MCF 10A (cell line): Measurements from ENCODE around the gene TIFAB. TPM values are rescaled to one million over a fixed set of nuclear protein-coding genes. Genes with fewer than 3 reads are reported as not detected.

Experiments
- BruUV-seq: library from RNA; stranded (reverse); fragments of 400-500 nt; replicated peaks from 2 replicates; lab custom pipeline; 2021; lab: Mats Ljungman, UMichigan
- CTCF ChIA-PET: fragments of 300-600 bp; sonication (Branson Sonifier 250); formaldehyde crosslinking; extraction: SDS; loops from one replicate; lab custom pipeline; 2021; ENCODE audit warnings: antibody characterized with exemption, inconsistent platforms; lab: Yijun Ruan, JAX
- POLR2A ChIA-PET: fragments of 300-600, 350-650 bp; sonication (Branson Sonifier 250); formaldehyde crosslinking; extraction: SDS; loops from one replicate; lab custom pipeline; 2020; ENCODE audit warnings: antibody characterized with exemption, inconsistent platforms; lab: Yijun Ruan, JAX
- DNase-seq: peaks from one replicate; pipeline ENCODE4 v3.0.0-alpha.2; 2018; ENCODE audit not compliant: unreplicated experiment
- H3K27ac Mint-ChIP-seq: one replicate; pipeline ENCODE4 v1.8.0; 2022; ENCODE audit warnings: mild to moderate bottlenecking, low read depth, mixed read lengths; ENCODE audit not compliant: unreplicated experiment
- H3K27me3 Mint-ChIP-seq: one replicate; pipeline ENCODE4 v1.8.0; 2022; ENCODE audit warnings: mixed read lengths; ENCODE audit not compliant: insufficient read depth, unreplicated experiment
- H3K36me3 Mint-ChIP-seq: one replicate; pipeline ENCODE4 v1.8.0; 2022; ENCODE audit warnings: mild to moderate bottlenecking, moderate library complexity, mixed read lengths; ENCODE audit not compliant: insufficient read depth, unreplicated experiment
- H3K4me1 Mint-ChIP-seq: one replicate; pipeline ENCODE4 v1.8.0; 2022; ENCODE audit warnings: mixed read lengths; ENCODE audit not compliant: insufficient read depth, unreplicated experiment
- H3K4me3 Mint-ChIP-seq: one replicate; pipeline ENCODE4 v1.8.0; 2022; ENCODE audit warnings: mild to moderate bottlenecking, moderate library complexity, mixed read lengths; ENCODE audit not compliant: unreplicated experiment
- H3K9me3 Mint-ChIP-seq: one replicate; pipeline ENCODE4 v1.8.0; 2022; ENCODE audit warnings: mixed read lengths; ENCODE audit not compliant: unreplicated experiment
- intact Hi-C: fragments of 100-400 bp; cut with micrococcal nuclease; formaldehyde crosslinking; loops from 2 replicates; pipeline ENCODE4 v1.14.1; 2022
- total RNA-seq: library from RNA; stranded (reverse); gene quantifications from 2 replicates; pipeline ENCODE4 v1.2.3, GENCODE V29; 2022
- TF ChIP-seq, protein P1 (sequence below): fragments of 200-600 bp; IDR thresholded peaks from one replicate; pipeline ENCODE4 v1.8.0; 2022; ENCODE audit warnings: antibody characterized with exemption, mild to moderate bottlenecking; ENCODE audit not compliant: unreplicated experiment

The TIFAB gene
- total RNA-seq, 1 experiment from 2014 or later: not detected

GRCh38 chr5:135494196-135494595 is 42.0 kb upstream of the TIFAB start:
- Mint-ChIP-seq H3K27me3 (no peaks in the 10 kb centered on the region), H3K4me3 (peak overlapping the region; percentile 10), H3K27ac (peak overlapping the region; percentile 94), H3K4me1 (peaks cover 58% of the 10 kb centered on the region), H3K36me3 (peaks cover 6% of the 10 kb centered on the region), H3K9me3 (no peaks in the 10 kb centered on the region)
- TF ChIP-seq, protein P1, sequence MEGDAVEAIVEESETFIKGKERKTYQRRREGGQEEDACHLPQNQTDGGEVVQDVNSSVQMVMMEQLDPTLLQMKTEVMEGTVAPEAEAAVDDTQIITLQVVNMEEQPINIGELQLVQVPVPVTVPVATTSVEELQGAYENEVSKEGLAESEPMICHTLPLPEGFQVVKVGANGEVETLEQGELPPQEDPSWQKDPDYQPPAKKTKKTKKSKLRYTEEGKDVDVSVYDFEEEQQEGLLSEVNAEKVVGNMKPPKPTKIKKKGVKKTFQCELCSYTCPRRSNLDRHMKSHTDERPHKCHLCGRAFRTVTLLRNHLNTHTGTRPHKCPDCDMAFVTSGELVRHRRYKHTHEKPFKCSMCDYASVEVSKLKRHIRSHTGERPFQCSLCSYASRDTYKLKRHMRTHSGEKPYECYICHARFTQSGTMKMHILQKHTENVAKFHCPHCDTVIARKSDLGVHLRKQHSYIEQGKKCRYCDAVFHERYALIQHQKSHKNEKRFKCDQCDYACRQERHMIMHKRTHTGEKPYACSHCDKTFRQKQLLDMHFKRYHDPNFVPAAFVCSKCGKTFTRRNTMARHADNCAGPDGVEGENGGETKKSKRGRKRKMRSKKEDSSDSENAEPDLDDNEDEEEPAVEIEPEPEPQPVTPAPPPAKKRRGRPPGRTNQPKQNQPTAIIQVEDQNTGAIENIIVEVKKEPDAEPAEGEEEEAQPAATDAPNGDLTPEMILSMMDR: no peak
- no TSS peak for BruUV-seq
- ChIA-PET CTCF (interaction anchor here (0.6 to 11.2 kb wide), 7 partner anchors 15 to 71 kb away, joined by 3 to 96 read pairs (median 12); no protein-coding TSS in a partner anchor), POLR2A (interaction anchor here (0.7 to 1.6 kb wide), 7 partner anchors 9 to 57 kb away, joined by 3 to 8 read pairs (median 5); no protein-coding TSS in a partner anchor)
- intact Hi-C loops: no loop called here
- no peak for DNase-seq

DNA sequence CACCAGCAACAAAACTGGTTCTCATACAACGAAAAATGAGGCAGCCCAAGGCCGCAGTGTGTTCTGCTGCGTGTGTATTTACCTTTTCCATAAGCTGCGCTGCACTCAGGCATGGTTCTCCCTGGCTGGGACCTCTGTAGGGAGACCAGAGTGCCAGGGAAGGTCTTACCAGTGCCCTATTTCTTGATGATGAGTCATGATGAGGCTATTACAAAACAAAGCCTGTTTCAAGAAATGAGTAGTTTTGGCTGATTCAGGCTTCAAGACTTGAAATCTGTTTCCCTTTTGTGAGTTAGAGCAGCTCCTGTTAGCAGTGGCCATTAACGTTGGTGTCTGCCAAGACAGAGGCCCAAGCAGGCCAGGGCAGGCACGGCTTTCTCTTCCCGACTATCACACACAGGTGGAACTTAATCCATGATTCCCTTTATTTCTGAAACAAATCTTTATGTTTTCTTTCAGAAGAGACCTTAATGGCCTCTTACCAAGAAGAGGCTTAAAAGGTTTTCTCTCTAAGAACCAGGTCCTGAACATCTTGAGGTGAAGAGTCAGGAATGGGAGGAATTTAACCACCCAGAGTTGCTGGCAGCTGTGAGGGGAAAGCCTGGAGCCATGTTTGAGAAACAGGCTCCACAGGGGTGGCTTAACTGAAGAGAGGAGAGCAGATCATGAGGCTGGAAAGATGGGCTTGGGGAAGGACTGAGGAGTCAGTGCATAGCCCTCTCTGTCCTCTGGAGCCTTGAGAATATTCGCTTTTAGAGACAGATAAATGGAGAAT is 41.4 kb upstream of the TIFAB start:
- Mint-ChIP-seq H3K27me3 (no peaks in the 10 kb centered on the region), H3K27ac (peak overlapping the region; percentile 94), H3K9me3 (no peaks in the 10 kb centered on the region), H3K4me1 (peaks cover 62% of the 10 kb centered on the region), H3K36me3 (peaks cover 6% of the 10 kb centered on the region), H3K4me3 (peak overlapping the region; percentile 10)
- TSS peak; percentile 44 for BruUV-seq
- intact Hi-C loops: loop anchor here (1.0 to 2.0 kb wide), 2 partner anchors 13 to 27 kb away; no protein-coding TSS in a partner anchor
- TF ChIP-seq, protein P1: no peak
- POLR2A ChIA-PET: interaction anchor here (0.5 to 2.1 kb wide), 13 partner anchors 9 to 1317 kb away, joined by 3 to 13 read pairs (median 4); no protein-coding TSS in a partner anchor
- CTCF ChIA-PET: interaction anchor here (0.5 to 11.2 kb wide), 9 partner anchors 13 to 337 kb away, joined by 3 to 96 read pairs (median 4); no protein-coding TSS in a partner anchor
- DNase-seq: peak; percentile 98

- H3K27ac Mint-ChIP-seq: peak overlapping the region; percentile 94
- DNase-seq: peak; percentile 97
- H3K9me3 Mint-ChIP-seq: no peaks in the 10 kb centered on the region
- H3K27me3 Mint-ChIP-seq: no peaks in the 10 kb centered on the region
- ChIA-PET CTCF (interaction anchor here (0.5 to 11.2 kb wide), 11 partner anchors 18 to 1620 kb away, joined by 3 to 96 read pairs (median 5); no protein-coding TSS in a partner anchor), POLR2A (interaction anchor here (0.5 to 2.1 kb wide), 11 partner anchors 9 to 1316 kb away, joined by 3 to 13 read pairs (median 4); no protein-coding TSS in a partner anchor)
- peak overlapping the region; percentile 45 for H3K4me3 Mint-ChIP-seq
- H3K4me1 Mint-ChIP-seq: peaks cover 50% of the 10 kb centered on the region
- intact Hi-C loops: loop anchor here (2.0 kb wide), 1 partner anchor 25 kb away; no protein-coding TSS in a partner anchor
- no TSS peak for BruUV-seq
- H3K36me3 Mint-ChIP-seq: peaks cover 6% of the 10 kb centered on the region
- TF ChIP-seq, protein P1: peak; percentile 2
Measured at GRCh38 chr5:135492319-135492626, 40.1 kb upstream of the TIFAB start.
